ENCODE results near the gene DYRK3.

DYRK3 gene

GRCh38 chr1:206685769-206686477, 50.6 kb downstream of the DYRK3 start (continued):
- TF ChIP-seq ZNF280D (tag by site-specific recombination; IDR thresholded peaks at IDR 0.05), result no peak
- TF ChIP-seq KLF17 (tag by site-specific recombination; IDR thresholded peaks at IDR 0.05), result no peak; the same call in 1 of the 2 replicates
- TF ChIP-seq ZNF580 (tag by site-specific recombination; IDR thresholded peaks at IDR 0.05), result no peak
- no peak for TF ChIP-seq BCL11A (tag by site-specific recombination; IDR thresholded peaks at IDR 0.05; ENCODE audit: low read depth)
- TF ChIP-seq MEIS1 (CRISPR knock-in tag; IDR thresholded peaks at IDR 0.05; ENCODE audit: borderline replicate concordance), result no peak
- no peak for TF ChIP-seq ZSCAN5A (tag by site-specific recombination; IDR thresholded peaks at IDR 0.05)
- no peak for TF ChIP-seq ZNF596 (tag by site-specific recombination; IDR thresholded peaks at IDR 0.05)
- TF ChIP-seq ZNF391 (tag by site-specific recombination; IDR thresholded peaks at IDR 0.05; ENCODE audit: borderline replicate concordance, low read depth), result no peak
- no peak for TF ChIP-seq ZNF488 (tag by site-specific recombination; IDR thresholded peaks at IDR 0.05)
- TF ChIP-seq ZBTB11 (tag by site-specific recombination; conservative IDR thresholded peaks at IDR 0.05; ENCODE audit: low read depth), result peak; percentile 63; the same call in 1 of the 2 replicates
- peak; percentile 93 for TF ChIP-seq KLF10 (tag by site-specific recombination; IDR thresholded peaks at IDR 0.05)
- TF ChIP-seq ZNF174 (tag by site-specific recombination; IDR thresholded peaks at IDR 0.05), result no peak
- peak; percentile 79 for TF ChIP-seq EGR2 (tag by site-specific recombination; IDR thresholded peaks at IDR 0.05; ENCODE audit: low read depth)
- TF ChIP-seq KLF8 (tag by site-specific recombination; IDR thresholded peaks at IDR 0.05), result peak; percentile 43; the same call in 1 of the 2 replicates
- no peak for TF ChIP-seq ZNF501 (tag by site-specific recombination; IDR thresholded peaks at IDR 0.05)
- TF ChIP-seq PATZ1 (tag by site-specific recombination; IDR thresholded peaks at IDR 0.05), result peak; percentile 84
- TF ChIP-seq ZNF747 (tag by site-specific recombination; IDR thresholded peaks at IDR 0.05), result no peak
- TF ChIP-seq ZNF623 (tag by site-specific recombination; IDR thresholded peaks at IDR 0.05), result no peak
- TF ChIP-seq PRDM6 (tag by site-specific recombination; IDR thresholded peaks at IDR 0.05), result no peak
- 0 out of 2 replicates have a peak, but pooled peaks have one; percentile 15 for TF ChIP-seq KLF16 (tag by site-specific recombination; IDR thresholded peaks at IDR 0.05)
- TF ChIP-seq SALL2 (tag by site-specific recombination; IDR thresholded peaks at IDR 0.05; ENCODE audit: borderline replicate concordance), result no peak
- TF ChIP-seq IKZF3 (tag by site-specific recombination; IDR thresholded peaks at IDR 0.05), result no peak
- TF ChIP-seq ZNF292 (tag by site-specific recombination; IDR thresholded peaks at IDR 0.05; ENCODE audit: borderline replicate concordance, low read depth), result no peak
